GM21381 (cell line): ENCODE data around the gene CLCN1.

Experiments used
- ATAC-seq: cut with Tn5 transposase; IDR thresholded peaks from one replicate; pipeline ENCODE4 v1.9.1; 2021; ENCODE audit warnings: mild to moderate bottlenecking, moderate library complexity; ENCODE audit not compliant: unreplicated experiment

Gene CLCN1

GRCh38 chr7:143362131-143363015 lies 46.5 kb downstream of the CLCN1 start, which contains the start of gene FAM131B:
Gene FAM131B, minus strand, starts transcription at chr7:143362713. Its CDS starts 110 bp downstream, at chr7:143362603.
- peak; percentile 47 for ATAC-seq

GRCh38 chr7:143363016-143363937 lies 47.4 kb downstream of the CLCN1 start:
- ATAC-seq: no peak

DNA sequence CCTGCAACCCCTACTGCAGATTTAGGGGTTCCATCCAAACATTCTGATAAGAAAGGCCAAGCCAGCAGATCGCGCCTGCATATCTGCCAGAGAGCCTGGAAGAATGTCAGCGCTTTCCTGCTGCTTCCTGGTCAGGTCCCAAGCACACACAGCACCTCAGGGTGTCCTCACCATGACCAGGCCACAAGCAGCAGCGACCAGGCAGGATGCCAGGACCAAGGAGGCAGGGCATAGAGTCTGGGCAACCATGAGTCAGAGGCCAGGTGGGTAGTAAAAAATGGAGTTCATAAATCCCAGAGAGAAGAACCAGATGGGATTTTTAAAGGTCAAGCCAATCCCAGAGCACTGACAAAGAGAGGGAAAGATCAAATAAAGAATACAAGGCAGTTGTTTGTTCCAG lies 52.1 kb downstream of the CLCN1 start:
- ATAC-seq: no peak

DNA sequence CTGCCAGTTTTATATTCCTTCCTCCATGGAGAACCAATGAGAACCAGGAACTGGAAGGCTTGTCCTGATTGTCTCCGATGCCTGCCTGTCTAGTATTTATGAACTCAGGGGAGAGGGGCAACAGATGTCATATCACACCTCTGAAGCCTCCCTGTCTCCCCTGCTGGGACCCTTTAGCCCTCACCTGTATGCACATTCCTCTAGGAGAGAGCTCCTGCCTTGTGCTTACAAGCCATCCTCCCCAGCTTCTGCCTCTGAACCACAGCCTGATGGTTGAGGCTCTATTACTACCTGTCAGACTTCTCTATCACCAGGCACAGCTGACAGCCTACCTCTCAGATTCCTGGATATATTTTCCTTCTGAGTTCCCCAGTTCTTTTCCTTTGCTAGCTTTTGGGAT lies 52.5 kb downstream of the CLCN1 start:
- ATAC-seq: no peak

DNA sequence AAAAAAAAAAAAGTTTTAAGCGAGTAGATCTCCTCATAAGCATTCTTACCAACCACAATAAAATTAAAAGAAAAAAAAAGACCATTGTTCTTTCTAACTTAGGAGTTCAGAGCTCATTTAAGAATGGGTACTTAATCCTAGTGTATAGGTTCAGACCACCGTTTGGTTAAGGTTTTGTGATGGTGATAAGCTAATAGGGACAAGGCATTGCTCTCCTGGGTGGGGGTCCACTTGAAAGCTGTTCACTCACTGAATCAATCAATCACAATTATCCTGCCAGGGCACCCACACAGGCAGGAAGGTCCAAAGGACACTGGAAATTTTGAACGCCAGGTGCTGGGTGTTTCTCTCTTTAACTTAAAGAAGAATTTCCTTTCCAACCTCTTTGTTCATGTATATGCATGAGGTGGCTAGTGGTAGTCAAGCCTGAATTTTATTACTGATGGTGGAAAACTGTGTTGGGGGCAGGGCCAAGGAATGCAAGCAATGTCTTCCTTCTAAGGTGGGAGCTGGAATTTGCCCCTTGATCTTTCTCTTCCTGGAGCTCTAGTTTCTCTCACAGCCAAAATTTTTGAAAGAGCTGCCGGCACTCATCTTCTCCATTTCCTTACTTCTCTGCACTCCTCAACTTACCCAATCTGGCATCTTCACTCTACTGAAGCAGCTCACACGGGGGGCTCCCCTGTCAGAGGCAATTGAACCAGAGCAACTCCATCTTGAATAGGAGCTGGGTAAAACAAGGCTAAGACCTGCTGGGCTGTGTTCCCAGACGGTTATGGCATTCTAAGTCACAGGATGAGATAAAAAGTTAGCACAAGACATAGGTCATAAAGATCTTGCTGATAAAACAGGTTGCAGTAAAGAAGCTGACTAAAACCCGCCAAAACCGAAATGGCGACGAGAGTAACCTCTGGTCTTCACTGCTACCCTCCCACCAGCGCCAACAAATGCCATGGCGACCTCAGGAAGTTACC lies 54.1 kb downstream of the CLCN1 start:
- ATAC-seq: no peak

GRCh38 chr7:143372070-143372469 lies 56.2 kb downstream of the CLCN1 start:
- ATAC-seq: no peak

DNA sequence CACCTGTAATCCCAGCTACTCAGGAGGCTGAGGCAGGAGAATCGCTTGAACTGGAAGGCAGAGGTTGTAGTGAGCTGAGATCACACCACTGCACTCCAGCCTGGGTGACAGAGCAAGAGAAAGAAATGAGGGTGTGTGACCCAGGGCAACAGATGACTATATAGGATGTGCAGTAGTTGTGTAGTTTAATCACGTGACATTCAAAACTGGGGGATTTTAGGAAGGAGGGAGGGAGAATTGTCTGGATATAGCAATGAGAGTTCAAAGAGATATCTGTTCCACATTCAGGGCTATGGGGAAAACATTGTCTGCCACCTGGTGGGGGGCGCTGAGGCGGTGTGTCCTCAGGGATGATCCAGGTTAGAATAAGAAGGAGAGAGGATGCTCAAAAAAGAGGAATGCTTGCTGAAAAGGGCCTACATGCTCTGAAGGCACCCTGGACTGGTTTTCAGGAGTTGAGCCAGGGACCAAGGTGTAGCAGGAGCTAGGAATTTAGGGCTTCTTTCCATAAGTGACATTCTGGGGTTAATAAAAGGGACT lies 57.4 kb downstream of the CLCN1 start:
- ATAC-seq: no peak

GRCh38 chr7:143374561-143374960 lies 58.6 kb downstream of the CLCN1 start:
- ATAC-seq: no peak

DNA sequence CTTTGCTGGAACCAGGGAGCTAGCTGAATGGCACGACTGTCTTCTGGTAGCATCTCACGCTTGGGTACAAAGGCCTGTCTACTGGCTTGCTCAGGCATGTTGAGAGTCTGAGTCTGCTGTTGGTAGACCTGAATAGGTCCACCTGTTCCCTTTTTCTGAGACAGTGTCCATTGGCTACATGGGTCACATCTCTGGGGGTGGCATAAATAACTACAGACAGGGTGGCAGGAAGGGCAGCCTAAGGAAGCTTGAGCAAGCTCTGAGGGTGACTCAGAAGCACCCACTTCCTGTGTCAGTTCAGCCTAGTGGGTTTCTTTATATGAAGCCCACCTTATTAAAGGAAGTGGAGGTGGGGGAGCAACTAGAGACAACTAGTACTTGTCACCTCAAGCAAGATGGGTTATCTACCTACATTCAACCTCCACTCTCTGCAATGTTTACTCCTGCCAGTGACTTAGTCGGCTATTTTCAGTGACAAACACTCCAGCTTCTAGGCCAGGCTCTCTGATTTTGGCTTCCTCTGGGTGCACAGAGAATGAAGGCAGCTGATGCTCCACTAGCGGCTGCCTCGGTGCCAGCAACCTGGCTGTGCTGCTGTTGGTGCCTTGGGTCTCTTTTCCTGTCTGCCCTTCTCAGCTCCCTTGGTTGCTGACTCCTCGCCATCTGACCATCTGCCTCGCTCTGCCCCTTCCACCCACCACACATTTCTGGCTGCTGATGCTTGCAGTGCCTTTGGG lies 59.6 kb downstream of the CLCN1 start:
- ATAC-seq: no peak

- ATAC-seq: no peak
These were observed 60.5 kb downstream of the CLCN1 start for GRCh38 chr7:143376396-143376795.

DNA sequence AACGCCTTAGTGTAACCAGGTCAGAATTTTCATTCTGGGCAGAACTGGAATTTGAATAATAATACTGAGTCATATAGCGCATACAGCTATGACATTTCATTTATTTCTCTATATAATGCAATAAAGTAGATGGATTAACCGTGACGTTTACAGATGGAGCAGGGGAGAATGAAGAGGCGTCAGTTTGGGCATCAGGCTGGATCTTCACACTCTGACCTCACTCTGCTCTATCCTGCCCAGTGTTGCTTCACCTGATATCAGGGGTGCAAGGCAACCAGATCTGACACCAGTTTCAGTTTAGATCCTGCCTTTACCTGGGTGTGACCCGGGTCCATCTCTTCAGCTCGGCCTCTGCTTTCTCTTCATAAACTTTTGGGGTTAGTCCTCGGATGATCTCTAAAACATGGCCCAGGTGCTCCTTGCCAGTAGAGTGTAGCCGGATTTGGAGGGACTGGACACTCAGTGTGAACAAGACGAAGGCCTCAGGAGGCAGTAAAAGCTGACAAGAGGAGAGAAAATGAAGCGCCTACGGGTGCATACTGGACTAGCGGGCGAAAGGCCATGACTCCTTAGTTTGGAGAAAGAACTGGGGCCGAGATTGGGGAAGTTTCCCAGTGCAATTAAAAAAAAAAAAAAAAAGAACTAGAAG lies 63.8 kb downstream of the CLCN1 start:
- ATAC-seq: peak; percentile 8

- ATAC-seq: peak; percentile 56
These were observed 64.3 kb downstream of the CLCN1 start for GRCh38 chr7:143380260-143380645.

DNA sequence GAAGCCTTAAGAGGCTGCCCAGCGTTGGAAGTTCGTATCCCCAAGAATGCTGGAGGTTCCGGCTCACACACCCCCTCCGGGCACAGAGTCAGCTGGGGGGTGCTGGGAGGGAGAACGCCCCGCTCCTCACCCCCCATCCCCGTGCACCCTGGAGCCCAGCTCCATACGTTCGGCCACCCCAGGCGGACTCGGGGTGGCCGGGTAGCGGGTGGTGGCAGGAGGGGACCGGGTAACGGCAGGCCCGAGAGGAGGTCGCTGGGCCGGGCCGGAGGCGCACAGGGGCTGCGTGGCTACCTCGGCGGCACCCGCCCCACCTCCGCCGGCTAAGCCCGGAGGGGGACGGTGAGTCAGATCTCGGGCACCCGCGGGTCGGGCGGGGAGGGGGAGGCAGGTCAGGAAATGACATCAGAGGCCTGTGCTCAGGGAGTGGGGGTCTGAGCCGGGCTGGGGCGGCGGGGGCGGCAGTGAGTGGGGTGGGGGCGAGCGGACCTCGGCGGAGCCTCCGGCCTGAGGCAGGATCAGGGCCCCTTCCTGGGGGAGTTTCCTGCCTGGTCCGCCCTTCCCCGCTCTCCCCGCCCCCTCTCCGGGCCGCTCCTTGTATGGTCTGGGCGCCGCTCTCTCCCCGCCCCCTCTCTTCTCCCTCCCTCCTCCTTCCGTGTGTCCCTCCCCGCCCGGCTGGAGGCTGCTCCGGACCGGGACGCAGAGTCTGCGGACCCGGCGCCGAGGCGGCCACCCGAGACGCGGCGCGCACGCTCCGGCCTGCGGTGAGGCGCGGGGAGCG lies 64.9 kb downstream of the CLCN1 start, which contains the start of gene ZYX:
Gene ZYX (plus strand): TSS at position 700 of the 781 bp plus-strand sequence. CDS start 227 bp downstream, outside the sequence.
- ATAC-seq: peak; percentile 73

GRCh38 chr7:143381427-143382125 lies 65.7 kb downstream of the CLCN1 start:
- ATAC-seq: peak; percentile 12

- no peak for ATAC-seq
These were observed 66.3 kb downstream of the CLCN1 start for GRCh38 chr7:143382126-143382790.

DNA sequence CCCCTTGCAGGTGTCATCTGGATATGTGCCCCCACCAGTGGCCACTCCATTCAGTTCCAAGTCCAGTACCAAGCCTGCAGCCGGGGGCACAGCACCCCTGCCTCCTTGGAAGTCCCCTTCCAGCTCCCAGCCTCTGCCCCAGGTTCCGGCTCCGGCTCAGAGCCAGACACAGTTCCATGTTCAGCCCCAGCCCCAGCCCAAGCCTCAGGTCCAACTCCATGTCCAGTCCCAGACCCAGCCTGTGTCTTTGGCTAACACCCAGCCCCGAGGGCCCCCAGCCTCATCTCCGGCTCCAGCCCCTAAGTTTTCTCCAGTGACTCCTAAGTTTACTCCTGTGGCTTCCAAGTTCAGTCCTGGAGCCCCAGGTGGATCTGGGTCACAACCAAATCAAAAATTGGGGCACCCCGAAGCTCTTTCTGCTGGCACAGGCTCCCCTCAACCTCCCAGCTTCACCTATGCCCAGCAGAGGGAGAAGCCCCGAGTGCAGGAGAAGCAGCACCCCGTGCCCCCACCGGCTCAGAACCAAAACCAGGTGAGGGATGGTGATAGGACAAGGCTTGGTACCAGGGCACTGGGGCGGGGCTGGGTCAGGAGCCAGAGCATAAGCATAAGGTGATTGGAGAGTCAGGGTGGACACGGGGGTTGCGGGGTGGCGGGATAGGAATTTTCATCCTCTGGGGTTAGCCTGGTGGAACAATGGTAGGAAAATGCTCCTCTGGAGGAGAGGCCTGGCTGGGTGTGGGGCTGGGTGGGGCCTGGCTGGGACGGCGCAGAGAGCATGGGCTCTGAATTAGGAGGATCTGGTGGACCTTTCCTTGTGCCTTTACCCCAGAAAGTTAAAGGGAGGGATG lies 67.1 kb downstream of the CLCN1 start:
- no peak for ATAC-seq
